IMR-90 (cell line): ENCODE measurements around the gene ZDHHC24.

Source experiments
- BHLHE40 ChIP-seq: fragments of 150-350 bp; IDR thresholded peaks from 2 replicates; pipeline ENCODE4 v1.6.1; 2016; ENCODE audit warnings: mild to moderate bottlenecking, low read depth, low read length
- CEBPB ChIP-seq: IDR thresholded peaks from 2 replicates; pipeline ENCODE4 v1.6.1; 2012; ENCODE audit warnings: low read depth, low read length, improper control_type of control experiment
- CTCF ChIP-seq: conservative IDR thresholded peaks from 2 replicates; pipeline ENCODE4 v1.5.1; 2012; ENCODE audit warnings: mild to moderate bottlenecking, low read depth, low read length, improper control_type of control experiment
- MAFK ChIP-seq: IDR thresholded peaks from 2 replicates; pipeline ENCODE4 v1.6.1; 2012; ENCODE audit warnings: low read depth, low read length, improper control_type of control experiment
- POLR2A ChIP-seq: IDR thresholded peaks from 2 replicates; pipeline ENCODE4 v1.6.1; 2012; ENCODE audit warnings: mild to moderate bottlenecking, low read depth, low read length
- RFX5 ChIP-seq: IDR thresholded peaks from 2 replicates; pipeline ENCODE4 v1.8.0; 2012; ENCODE audit warnings: low read depth, mild to moderate bottlenecking, low read length, moderate library complexity
- USF2 ChIP-seq: fragments of 150-350 bp; IDR thresholded peaks from 2 replicates; pipeline ENCODE4 v1.6.1; 2017; ENCODE audit warnings: mild to moderate bottlenecking, antibody characterized with exemption, low read length, low read depth

GRCh38 chr11:66543263-66544107, 2.4 kb downstream of the ZDHHC24 start:
- TF ChIP-seq CTCF: peak; percentile 72
- no peak for TF ChIP-seq RFX5
- no peak for TF ChIP-seq CEBPB
- TF ChIP-seq USF2: no peak
- no peak for TF ChIP-seq MAFK
- TF ChIP-seq POLR2A: no peak
- TF ChIP-seq BHLHE40: no peak
